ENCODE results near the gene ACMSD.

The ACMSD gene

DNA sequence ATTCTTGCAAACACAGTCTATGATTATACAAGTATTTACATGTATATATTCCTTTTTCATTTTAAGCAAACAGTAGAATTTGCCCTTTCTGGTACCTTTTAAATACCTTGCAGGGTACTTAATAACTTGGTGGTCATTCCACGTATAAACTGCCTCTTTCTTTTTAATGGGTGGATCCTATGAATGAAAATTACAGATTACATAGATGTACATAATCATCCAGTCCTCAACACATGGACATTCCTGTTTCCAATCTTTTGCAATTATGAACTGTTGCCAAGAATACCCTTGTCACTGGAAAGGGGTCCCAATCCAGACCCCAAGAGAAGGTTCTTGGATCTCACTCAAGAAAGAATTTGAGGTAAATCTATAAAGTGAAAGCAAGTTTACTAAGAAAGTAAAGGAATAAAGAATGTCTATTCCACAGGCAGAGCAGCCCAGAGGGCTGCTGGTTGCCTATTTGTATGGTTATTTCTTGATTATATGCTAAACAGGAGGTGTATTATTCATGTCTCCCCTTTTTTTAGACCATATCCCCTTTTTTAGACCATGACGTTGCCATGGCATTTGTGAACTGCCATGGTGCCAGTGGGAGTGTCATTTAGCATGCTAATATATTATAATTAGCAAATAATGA is 72.5 kb downstream of the ACMSD start:
- no peak for DNase-seq

DNA sequence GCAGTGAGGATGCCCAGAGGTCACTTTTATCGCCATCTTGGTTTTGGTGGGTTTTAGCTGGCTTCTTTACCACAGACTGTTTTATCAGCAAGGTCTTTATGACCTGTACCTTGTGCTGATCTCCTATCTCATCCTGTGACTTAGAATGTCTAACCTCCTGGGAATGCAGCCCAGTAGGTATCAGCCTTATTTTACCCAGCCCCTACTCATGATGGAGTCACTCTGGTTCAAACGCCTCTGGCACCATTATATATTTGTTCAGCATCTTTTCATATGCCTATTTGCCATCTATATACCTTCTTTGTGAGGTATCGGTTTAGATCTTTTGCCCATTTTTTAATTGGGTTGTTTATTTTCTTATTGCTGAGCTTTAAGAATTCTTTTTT is 73.0 kb downstream of the ACMSD start:
- no peak for DNase-seq

DNA sequence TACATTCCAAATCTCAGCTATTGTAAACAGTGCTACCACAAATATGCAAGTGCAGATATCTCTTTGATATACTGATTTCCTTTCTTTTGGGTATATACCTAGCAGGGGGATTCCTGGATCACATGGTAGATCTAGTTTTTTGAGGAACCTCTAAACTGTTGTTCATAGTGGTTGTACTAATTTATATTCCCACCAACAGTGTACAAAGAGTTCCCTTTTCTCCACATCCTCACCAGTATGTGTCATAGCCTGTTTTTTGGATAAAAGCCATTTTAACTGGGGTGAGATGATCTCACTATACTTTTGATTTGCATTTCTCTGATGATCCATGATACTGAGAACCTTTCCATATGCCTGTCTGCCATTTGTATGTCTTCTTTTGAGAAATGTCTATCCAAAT is 73.9 kb downstream of the ACMSD start:
- peak; percentile 41 to 46 for DNase-seq

DNA sequence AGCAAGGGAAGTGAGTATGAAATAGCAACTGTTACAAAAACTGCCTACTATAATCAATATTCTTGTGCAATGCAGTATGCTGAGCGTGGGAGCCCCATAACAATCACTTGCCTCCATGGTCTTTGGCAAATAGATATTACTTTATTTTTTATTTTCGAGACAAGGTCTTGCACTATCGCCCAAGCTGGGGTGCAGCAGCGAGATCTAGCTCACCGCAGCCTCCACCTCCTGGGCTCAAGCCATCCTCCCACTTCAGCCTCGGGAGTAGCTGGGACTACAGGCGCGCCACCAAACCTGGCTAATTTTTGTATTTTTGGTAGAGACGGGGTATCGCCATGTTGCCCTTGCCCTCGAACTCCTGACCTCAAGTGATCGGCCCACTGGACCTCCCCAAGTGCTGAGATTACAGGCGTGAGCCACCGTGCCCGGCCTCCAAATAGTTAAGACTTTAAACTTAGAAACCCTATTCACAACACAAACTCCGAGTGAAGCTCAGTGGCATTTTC is 79.0 kb downstream of the ACMSD start:
- DNase-seq, result peak in 1 of 2 experiments; percentile 18

DNA sequence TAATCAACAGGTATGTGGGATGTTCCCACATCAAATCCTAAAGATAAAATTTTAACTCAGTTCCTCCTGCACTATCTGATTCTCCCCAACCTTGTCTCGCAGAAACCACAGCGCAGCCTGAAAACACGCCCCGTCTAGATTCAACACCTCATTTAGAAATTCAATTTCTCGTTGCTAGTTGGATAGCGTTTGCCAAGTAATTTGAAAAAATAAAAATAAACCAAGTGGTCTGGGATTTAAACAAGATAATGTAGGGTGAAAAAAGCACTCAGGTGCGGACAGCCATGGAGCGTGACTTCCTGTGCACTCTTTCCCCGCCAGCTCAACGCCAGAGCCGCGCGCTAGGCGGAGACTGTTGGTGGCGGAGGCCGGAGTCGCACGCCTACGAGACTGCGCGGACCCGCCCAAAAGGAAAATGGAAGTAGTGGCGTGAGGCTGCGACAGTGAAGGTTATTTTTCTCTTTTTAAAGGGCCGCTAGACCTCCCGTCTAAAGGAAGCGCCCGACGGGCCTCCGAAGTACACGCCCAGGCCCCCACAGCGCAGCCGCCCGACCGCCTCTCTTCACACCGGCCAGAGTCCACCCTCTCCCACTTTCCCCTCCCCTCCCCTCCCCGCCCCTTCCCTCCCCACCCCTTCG is 79.6 kb downstream of the ACMSD start:
- peak; percentile 100 for DNase-seq

DNA sequence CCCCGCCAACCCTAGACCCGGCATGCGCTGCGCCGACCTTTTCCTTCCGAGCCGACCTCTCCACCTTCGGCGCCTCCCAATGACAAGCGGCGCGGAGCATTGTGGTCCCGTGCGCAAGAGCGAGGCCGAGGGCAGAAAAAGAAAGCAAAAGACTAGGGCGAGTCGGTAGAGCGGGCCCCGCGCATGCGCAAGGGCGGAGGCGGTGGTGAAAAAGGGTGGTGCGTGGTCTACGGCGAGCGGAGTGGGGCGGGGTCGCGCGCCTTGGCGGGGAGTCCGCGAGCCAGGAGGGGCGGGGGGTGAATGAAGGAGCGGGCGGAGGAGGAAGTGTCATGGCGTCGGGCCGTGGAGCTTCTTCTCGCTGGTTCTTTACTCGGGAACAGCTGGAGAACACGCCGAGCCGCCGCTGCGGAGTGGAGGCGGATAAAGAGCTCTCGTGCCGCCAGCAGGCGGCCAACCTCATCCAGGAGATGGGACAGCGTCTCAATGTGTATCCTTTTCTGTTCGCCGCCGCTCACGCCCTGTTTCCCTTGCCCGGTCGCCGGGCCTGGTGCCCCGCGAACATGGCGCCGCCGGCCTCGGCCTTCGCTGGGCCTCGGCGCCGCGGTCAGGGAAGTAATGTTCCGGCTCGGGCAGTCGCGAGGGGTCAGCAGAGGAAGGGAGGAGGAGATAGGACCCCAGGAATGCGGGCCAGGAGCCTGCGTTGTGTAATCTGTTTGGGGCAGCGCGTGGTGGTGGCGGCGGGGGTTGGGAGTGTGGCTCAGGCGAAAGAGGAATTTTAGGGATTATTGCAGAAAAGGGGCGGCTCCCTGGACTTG is 80.3 kb downstream of the ACMSD start, which contains the start of gene CCNT2:
TSS of gene CCNT2 (plus strand) at position 297 of the 815 bp plus-strand sequence. CDS start at position 330, 33 bp downstream.
- DNase-seq, result peak; percentile 100

DNA sequence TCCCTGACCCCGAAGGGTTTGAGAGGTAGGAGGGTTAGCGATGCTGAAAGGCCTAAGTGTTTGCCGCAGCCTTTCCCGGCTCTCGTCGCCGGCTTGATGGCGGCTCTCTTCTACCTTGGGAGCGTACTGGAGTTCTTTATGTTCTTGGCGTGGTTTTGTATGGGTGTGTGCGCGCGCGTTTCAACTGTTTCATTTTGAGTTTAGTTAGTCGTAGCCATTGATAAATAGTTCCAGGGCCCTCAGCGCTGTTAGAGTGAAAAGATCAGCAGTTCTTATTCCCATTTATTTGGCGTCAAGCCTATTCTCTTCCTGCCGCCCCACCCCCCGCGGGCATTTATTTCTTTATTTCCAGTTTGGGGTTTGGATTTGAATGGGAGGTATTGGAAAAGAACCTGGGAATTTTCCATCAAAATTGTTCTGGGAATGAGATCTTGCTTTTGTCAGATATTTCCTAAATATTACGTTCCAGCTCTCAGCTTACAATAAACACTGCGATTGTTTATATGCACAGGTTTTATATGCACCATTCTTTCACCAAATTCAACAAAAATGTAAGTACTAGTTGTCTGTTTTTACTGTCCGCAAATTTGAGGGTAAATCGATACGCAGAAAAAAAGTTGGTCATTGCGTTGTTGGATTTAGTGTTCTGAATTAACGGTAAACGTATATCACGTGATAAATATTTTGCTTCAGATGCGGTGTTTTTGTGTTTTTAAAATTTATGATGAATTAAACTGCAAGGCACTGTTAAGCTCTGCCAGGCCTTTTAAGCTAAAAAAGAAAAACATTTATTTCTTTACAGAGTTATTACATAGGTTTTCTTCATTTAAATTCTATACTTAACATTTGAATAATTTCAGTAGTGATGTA is 81.2 kb downstream of the ACMSD start:
- DNase-seq, result peak; percentile 38 to 59

DNA sequence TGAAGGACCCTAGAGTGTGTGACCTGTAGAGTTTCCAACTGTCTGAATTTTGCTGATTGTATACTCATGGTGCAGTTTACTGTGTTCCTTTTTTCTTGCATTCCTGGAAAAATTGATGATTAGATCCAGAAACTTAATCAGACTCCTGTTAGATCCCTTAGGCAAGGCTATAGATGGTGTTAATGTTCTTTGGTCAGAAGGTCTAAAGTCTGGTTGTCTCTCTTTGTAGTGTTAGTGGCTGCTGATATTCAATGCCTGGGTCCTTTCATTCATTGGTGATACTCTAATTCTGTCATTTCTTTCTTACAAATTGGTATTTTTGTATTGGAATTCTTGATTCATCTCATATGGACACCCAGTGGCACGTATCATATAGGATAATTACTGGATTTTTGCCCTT is 86.5 kb downstream of the ACMSD start:
- DNase-seq, result no peak

DNA sequence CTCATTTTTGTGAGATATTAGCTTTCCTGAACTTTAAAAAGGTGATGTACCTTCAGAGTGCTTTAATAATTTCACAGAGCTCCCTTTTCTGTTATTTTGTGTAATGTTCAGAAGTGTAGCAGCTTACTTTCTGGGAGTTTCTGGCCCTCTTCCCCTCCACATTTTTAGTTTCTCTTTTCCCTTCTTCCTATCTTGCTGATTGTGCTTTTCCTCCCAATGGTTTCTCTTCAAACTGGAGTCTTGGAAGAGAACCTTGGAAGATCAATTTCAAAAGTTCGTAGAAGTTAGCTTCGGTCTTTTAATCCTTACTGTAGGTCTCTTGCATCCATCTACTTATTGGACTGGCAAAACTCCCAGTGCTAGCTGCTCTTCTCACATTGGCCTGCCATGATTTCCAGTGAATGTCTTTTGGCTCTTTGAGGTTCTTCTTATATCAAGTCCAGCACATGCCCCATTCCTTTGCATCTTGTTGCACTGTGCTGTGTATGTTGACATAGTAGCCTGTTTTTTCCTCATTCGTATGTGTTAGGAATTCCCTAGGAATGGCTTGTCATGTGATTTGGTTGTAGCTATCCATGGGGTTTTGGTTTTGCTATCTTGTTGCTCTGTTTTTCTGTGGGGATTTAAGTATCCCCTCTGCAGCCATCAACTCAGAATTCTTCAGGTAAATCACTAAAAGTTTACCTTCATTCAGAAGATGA is 88.0 kb downstream of the ACMSD start:
- no peak for DNase-seq

DNA sequence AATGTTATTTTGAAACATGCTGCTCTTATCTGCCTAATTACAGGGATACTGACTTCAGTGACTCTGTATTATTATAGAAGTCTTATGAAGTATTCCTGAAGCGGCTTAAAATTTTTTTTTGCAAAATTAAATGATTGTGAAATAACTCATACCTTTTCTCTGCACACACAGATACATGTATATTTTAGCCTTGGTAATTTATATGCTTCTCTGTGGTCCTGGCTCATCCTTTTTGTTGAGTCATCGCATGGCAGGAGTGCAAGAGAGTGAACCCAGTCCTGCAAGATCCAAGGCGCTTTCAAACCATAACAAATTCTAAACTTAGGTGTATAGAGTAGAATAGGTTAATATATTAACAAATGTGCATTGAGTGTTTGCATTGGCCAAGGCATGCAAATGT is 88.8 kb downstream of the ACMSD start:
- DNase-seq, result no peak

DNA sequence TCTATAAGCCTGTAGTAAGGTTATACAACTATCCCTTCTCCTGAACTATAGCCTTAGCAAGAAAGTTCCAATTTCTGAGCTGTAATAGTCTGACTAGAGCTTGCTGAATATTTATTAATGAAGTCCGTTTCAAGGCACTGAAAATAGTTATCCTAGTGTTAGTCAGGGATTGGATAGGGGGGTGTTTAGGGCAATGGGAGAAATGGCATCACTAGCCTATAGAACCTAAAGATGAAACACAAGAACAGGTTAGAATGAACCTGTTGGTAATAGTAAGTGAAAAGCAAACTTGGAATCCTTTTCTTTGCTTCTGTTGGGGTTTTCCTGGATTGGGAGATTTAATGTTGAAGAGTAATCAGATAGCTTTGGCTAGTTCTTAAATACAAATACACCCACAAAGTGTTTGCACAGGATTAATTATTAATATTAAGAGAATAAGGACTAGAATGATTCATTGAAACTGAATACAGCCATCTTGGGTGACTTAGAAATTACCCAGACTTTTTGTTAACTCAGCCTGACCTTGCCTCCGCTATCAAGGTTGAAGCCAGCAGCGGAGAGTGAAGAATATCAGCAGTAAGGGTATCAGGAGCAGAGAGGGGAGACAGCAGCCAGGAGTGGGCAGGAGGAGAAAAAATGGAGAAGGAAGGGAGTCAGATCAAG is 94.6 kb downstream of the ACMSD start:
- DNase-seq, result no peak

DNA sequence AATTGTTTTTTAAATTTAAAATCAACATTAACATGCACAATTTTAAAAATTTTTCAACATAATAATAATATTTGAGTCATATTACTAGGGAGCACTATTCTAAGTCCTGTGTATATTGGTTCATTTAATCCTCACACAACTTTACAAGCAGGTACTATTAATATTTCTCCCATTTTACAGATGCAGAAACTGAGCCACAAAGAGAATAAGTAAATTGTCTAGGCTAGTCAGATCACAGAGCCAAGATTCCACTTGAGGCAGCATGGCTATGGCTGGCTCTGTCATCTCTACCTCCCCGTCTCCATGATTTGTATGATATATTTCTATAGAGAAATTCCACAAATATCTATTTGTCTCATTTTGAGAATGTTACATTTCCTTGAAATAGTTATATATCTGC is 95.3 kb downstream of the ACMSD start:
- DNase-seq, result no peak

DNA sequence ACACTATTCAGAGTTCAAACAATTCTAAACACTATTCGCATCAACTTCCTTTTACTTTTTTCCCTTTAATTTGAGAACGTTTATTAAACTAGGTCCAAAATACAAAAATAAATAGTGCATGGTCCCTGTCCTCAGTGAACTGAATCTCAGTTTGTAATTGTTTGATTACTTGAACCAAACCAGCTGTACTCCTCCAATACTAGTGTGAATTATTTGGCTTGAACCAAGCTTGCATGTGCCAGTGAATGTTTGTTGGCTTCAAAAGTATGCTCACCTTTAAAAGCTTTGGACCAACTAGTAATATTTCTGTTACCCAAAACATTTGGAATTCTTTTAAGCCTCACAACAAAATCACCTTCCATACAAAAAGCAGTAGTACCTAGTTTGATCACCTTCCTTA is 95.7 kb downstream of the ACMSD start:
- DNase-seq, result no peak

DNA sequence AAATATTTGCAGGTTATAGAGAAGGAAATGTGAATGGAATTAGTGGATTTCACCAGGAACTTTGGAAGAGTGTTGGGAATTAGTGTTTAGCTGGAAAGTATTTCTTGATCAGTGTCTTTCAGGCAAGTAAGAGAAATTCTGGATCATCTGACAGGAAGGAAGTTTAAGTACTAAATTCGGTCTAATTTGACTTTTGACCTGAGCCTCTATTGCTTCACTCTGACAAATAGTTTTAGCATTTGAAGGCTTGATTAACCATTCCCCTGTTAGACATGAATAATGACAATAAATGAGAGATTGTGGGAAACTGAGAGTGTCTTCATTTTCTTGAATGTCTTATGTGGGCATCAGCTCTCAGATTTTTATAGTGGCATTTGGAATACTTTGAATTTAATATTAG is 96.2 kb downstream of the ACMSD start:
- DNase-seq, result no peak

DNA sequence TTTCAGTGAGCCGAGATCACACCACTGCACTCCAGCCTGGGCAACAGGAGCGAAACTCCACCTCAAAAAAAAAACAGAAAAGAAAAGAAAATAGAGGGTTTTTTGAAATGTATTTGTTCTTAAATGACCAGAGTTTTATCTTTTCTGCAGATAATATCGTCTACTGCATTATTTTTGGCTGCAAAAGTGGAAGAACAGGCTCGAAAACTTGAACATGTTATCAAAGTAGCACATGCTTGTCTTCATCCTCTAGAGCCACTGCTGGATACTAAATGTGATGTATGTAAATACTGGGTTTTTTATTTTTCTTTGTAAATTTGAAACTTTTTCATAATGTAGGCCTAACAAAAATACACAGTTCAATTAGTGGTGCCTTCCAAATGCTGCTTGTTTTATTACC is 98.3 kb downstream of the ACMSD start:
- DNase-seq, result no peak

DNA sequence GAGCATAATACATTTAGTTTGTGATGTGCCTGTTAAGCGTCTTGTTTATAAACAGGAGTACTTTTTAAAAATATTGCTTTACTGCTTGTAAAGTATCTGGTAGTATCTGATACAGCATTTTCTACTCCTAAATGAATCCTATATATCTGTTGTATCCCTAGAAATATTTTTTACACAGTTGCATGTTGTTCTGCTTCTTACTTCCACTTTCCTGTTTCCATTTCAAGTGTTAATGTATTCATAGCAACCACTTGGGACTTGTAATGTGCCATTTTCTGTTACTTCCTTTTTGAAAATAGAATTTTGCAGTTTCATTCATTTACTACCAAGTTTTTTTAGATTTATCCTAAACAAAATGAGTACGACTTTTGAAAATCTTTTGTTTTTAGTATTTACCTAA is 105.1 kb downstream of the ACMSD start:
- DNase-seq, result peak; percentile 84 to 87

DNA sequence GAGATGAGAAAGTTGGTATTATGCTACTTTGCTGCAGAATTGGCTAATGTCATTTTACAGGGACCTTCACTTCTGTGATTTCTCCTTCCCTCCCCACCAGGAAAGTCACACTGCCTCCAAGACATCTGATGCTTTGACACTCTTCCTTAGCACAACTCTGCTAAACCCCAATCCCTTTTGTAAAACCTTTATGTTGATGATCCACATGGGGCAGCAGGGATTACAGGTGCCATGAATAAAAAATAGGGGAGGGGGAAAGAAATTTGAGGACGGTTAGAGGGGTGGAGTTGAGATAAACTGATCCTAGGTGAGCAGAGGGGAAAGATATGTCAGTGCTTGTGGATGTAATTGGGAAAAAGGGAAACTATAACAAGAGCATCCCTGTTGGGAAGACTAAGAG is 106.6 kb downstream of the ACMSD start:
- no peak for DNase-seq

DNA sequence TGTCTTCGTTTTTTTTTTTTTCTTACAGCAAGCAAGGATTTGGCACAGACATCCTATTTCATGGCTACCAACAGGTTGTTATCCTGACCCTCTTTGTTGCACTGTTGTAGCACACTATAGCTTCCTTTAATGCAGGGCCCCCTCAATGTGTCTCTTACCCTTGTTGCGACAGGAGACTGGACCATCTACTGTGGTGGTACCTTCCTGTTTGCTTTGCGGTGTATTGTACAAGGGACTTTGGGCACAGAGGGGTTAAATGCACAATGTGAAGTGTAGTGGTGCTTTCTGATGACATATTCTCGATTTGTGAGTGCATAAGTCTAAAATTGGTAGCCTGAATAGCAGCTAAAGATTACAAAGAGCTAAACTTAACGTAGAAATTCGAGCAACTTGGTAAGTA is 107.7 kb downstream of the ACMSD start:
- DNase-seq, result no peak

DNA sequence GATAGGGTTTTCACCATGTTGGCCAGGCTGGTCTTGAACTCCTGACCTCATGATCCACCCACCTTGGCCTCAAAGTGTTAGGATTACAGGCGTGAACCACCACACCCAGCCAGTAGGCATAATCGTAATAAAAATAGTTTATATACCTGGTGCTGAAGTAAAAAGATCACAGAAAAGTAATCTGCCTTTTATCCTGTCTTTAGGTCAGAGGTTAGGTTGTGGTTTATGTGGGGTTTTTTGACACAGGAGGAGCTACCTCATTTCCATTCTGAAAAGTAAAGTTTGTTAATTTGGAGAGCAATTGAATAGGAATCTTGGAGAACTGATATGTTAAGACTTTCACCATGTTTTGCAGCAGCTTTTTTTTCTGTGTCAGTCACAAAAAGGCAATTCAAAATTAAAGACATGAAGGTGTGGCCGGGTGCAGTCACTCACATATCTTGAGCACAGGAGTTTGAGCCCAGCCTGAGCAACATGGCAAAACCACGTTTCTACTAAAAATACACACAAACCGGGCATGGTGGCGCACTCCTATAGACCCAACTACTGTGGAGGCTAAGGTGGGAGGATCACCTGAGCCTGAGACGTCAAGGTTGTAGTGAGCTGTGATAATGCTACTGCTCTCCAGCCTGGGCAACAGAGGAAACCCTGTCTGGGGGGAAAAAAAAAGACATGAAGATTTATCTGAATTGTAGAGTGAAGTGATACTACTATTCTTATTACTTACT is 111.7 kb downstream of the ACMSD start:
- DNase-seq, result no peak

DNA sequence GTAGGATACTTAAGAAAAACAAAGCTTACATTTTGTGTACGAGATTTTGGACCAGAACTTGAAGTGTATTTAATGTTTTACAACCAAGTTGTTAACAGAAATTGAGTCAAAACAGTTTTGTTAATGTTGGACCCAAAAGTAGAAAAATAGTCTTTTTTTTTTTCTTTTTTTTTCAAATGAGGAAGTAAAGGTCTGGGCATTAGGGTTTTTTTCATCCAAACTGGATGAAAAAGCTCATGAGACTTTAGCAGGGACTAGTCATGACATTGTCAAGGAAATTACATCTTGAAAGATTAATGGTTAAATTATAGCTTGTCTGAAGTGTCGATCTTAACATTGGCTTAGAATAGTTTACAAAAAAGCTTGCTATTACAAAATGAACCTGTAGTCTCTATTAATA is 112.5 kb downstream of the ACMSD start:
- peak; percentile 13 to 34 for DNase-seq

Measured in Kasumi-1 (cell line).